Liver (tissue), 9 donors: ENCODE data around the gene ACSF2. TPM values are rescaled to one million over a fixed set of nuclear protein-coding genes. Genes with fewer than 3 reads are reported as not detected.

ENCODE experiments used
- DNase-seq: peaks from one replicate; pipeline ENCODE4 v3.0.0-alpha.2; 2017; ENCODE audit warnings: low spot score
- H3K27ac ChIP-seq, 2 donors: one replicate each; pipeline ENCODE4 v1.7.0; 2013; ENCODE audit warnings: inconsistent platforms in 2 of 2, low read length in 2 of 2, control low read depth in 1 of 2, low read depth in 1 of 2, mild to moderate bottlenecking in 1 of 2
- H3K27me3 ChIP-seq, 4 donors: one replicate each; pipeline versions ENCODE4 v1.6.1 to v1.7.0; 2013; ENCODE audit warnings: low read length in 3 of 4, inconsistent platforms in 1 of 4, mild to moderate bottlenecking in 1 of 4, moderate library complexity in 1 of 4; ENCODE audit not compliant: control insufficient read depth in 4 of 4, insufficient read depth in 4 of 4
- H3K36me3 ChIP-seq, 4 donors: one replicate each; pipeline versions ENCODE4 v1.6.1 to v1.7.0; 2013; ENCODE audit warnings: low read length in 3 of 4, mild to moderate bottlenecking in 3 of 4, low read depth in 1 of 4, moderate library complexity in 1 of 4; ENCODE audit not compliant: control insufficient read depth in 4 of 4, insufficient read depth in 3 of 4
- H3K4me1 ChIP-seq, 4 donors: one replicate each; pipeline versions ENCODE4 v1.6.1 to v1.7.0; 2013; ENCODE audit warnings: low read length in 3 of 4, mild to moderate bottlenecking in 3 of 4, moderate library complexity in 1 of 4; ENCODE audit not compliant: control insufficient read depth in 4 of 4, insufficient read depth in 4 of 4
- H3K4me3 ChIP-seq, 3 donors: one replicate each; pipeline versions ENCODE4 v1.6.1 to v1.7.0; 2013; ENCODE audit warnings: low read length in 3 of 3, control low read depth in 1 of 3, low read depth in 1 of 3, mild to moderate bottlenecking in 1 of 3
- H3K9ac ChIP-seq, 2 donors: one replicate each; pipeline ENCODE4 v1.7.0; 2013; ENCODE audit warnings: low read length in 2 of 2, mild to moderate bottlenecking in 2 of 2, moderate library complexity in 2 of 2, control low read depth in 1 of 2, low read depth in 1 of 2
- H3K9me3 ChIP-seq, 4 donors: one replicate each; pipeline versions ENCODE4 v1.6.1 to v1.7.0; 2013; ENCODE audit warnings: low read length in 3 of 4; ENCODE audit not compliant: control insufficient read depth in 4 of 4
- ATF3 ChIP-seq: IDR thresholded peaks from 2 replicates; pipeline ENCODE4 v1.6.1; 2016; ENCODE audit warnings: antibody characterized with exemption
- CTCF ChIP-seq: fragments of 150-350 bp; IDR thresholded peaks from 2 replicates; pipeline ENCODE4 v1.5.1; 2017; ENCODE audit warnings: improper control_type of control experiment, low read depth, low read length; ENCODE audit not compliant: missing input control
- EGR1 ChIP-seq, 2 donors: IDR thresholded peaks; 2 replicates each; pipeline ENCODE4 v1.6.1; 2016 to 2018; ENCODE audit warnings: antibody characterized with exemption in 2 of 2, low read depth in 2 of 2
- FOXA1 ChIP-seq: IDR thresholded peaks from 2 replicates; pipeline ENCODE4 v1.6.1; 2016; ENCODE audit warnings: antibody characterized with exemption
- FOXA2 ChIP-seq: IDR thresholded peaks from 2 replicates; pipeline ENCODE4 v1.6.1; 2016; ENCODE audit warnings: antibody characterized with exemption
- GABPA ChIP-seq, 2 donors: IDR thresholded peaks in 1 of 2; conservative IDR thresholded peaks in 1 of 2; 2 replicates each; pipeline ENCODE4 v1.6.1; 2016; ENCODE audit warnings: antibody characterized with exemption in 2 of 2, mild to moderate bottlenecking in 1 of 2, moderate library complexity in 1 of 2
- HNF4A ChIP-seq, 2 donors: conservative IDR thresholded peaks; 2 replicates each; pipeline ENCODE4 v1.6.1; 2016; ENCODE audit warnings: antibody characterized with exemption in 2 of 2, mild to moderate bottlenecking in 2 of 2
- HNF4G ChIP-seq: IDR thresholded peaks from 2 replicates; pipeline ENCODE4 v1.6.1; 2016; ENCODE audit warnings: antibody characterized with exemption
- JUND ChIP-seq, 2 donors: IDR thresholded peaks; 2 replicates each; pipeline ENCODE4 v1.6.1; 2016; ENCODE audit warnings: antibody characterized with exemption in 2 of 2
- MAX ChIP-seq: IDR thresholded peaks from 2 replicates; pipeline ENCODE4 v1.6.1; 2016; ENCODE audit warnings: antibody characterized with exemption
- NR2F2 ChIP-seq: IDR thresholded peaks from 2 replicates; pipeline ENCODE4 v1.6.1; 2016; ENCODE audit warnings: antibody characterized with exemption
- RAD21 ChIP-seq, 2 donors: IDR thresholded peaks; 2 replicates each; pipeline ENCODE4 v1.6.1; 2016; ENCODE audit warnings: antibody characterized with exemption in 2 of 2, mild to moderate bottlenecking in 2 of 2
- REST ChIP-seq: IDR thresholded peaks from 2 replicates; pipeline ENCODE4 v1.6.1; 2016; ENCODE audit warnings: antibody characterized with exemption, mild to moderate bottlenecking
- RXRA ChIP-seq, 2 donors: IDR thresholded peaks; 2 replicates each; pipeline ENCODE4 v1.6.1; 2017 to 2018; ENCODE audit warnings: antibody characterized with exemption in 2 of 2, mild to moderate bottlenecking in 1 of 2
- TAF1 ChIP-seq: conservative IDR thresholded peaks from 2 replicates; pipeline ENCODE4 v1.6.1; 2016; ENCODE audit warnings: antibody characterized with exemption, mild to moderate bottlenecking
- YY1 ChIP-seq: IDR thresholded peaks from 2 replicates; pipeline ENCODE4 v1.6.1; 2016; ENCODE audit warnings: antibody characterized with exemption, mild to moderate bottlenecking
- ZBTB33 ChIP-seq: IDR thresholded peaks from 2 replicates; pipeline ENCODE4 v1.6.1; 2016; ENCODE audit warnings: antibody characterized with exemption
- WGBS: extraction: QIAGEN DNeasy Blood & Tissue Kit; methylation state at CpG from one replicate; pipeline ENCODE4 v1.1.7; 2013; 5-methylcytosine and 5-hydroxymethylcytosine counted together
- polyA plus RNA-seq, 2 donors: library from polyadenylated mRNA; stranded (reverse) in 1 of 2; unstranded in 1 of 2; fragments of 200-250 nt in 1 of 2; fragments of >200 nt in 1 of 2; fragmentation: Nextera tagmentation in 1 of 2; extraction: Ambion mirVana in 1 of 2; gene quantifications; one replicate each; pipeline versions ENCODE4 v1.2.1 to v1.2.3, GENCODE V29; 2013 to 2015
- total RNA-seq, 2 donors: library from RNA; depleted of rRNA; stranded (reverse); fragments of >200 nt; gene quantifications; one replicate each; pipeline ENCODE4 v1.2.3, GENCODE V29; 2014
- donor health status: healthy.
- donor health status: healthy.
- donor health status: healthy.
- donor health status: healthy.
- donor health status: healthy.

ACSF2 gene
- total and polyA plus RNA-seq, 4 donors: 18.9 to 34.3 (median 21.1) TPM

GRCh38 chr17:50381920-50382319, 44.1 kb upstream of the ACSF2 start:
- TF ChIP-seq ATF3 (no peak), FOXA1 (no peak), JUND (IDR thresholded peaks at IDR 0.05) (no peak), RAD21 (IDR thresholded peaks at IDR 0.05) (no peak), YY1 (no peak), MAX (no peak), EGR1 (IDR thresholded peaks at IDR 0.05; ENCODE audit: low read depth in 2 of 2) (no peak), NR2F2 (no peak)
- no peak overlapping the region for H3K27ac ChIP-seq
- no peak overlapping the region for H3K4me3 ChIP-seq
- no peaks in the 10 kb centered on the region for H3K9me3 ChIP-seq
- DNase-seq: no peak
- H3K36me3 ChIP-seq: peaks cover 14 to 63% (median 50%) of the 10 kb centered on the region in 4 donors
- H3K9ac ChIP-seq: no peak overlapping the region
- H3K27me3 ChIP-seq: no peaks in the 10 kb centered on the region
- 48% methylated on average over 3 of the region's 3 CpGs for WGBS
- no peaks in the 10 kb centered on the region for H3K4me1 ChIP-seq

GRCh38 chr17:50382931-50383330, 43.1 kb upstream of the ACSF2 start:
- Histone ChIP-seq H3K4me1 (no peaks in the 10 kb centered on the region), H3K9me3 (no peaks in the 10 kb centered on the region), H3K27ac (no peak overlapping the region), H3K9ac (no peak overlapping the region), H3K4me3 (no peak overlapping the region), H3K27me3 (no peaks in the 10 kb centered on the region), H3K36me3 (peaks cover 14 to 73% (median 60%) of the 10 kb centered on the region in 4 donors)
- DNase-seq: no peak
- TF ChIP-seq TAF1: no peak
- no peak for TF ChIP-seq RXRA (IDR thresholded peaks at IDR 0.05)
- no peak for TF ChIP-seq HNF4G
- no peak for TF ChIP-seq FOXA2
- no peak for TF ChIP-seq GABPA (IDR thresholded peaks at IDR 0.05 in 1 of 2, conservative IDR thresholded peaks at IDR 0.05 in 1 of 2)
- TF ChIP-seq ZBTB33: no peak
- no peak for TF ChIP-seq CTCF
- TF ChIP-seq EGR1 (IDR thresholded peaks at IDR 0.05; ENCODE audit: low read depth in 2 of 2): no peak
- TF ChIP-seq RAD21 (IDR thresholded peaks at IDR 0.05): no peak
- no peak for TF ChIP-seq NR2F2
- TF ChIP-seq REST: no peak
- no peak for TF ChIP-seq HNF4A (conservative IDR thresholded peaks at IDR 0.05)
- TF ChIP-seq JUND (IDR thresholded peaks at IDR 0.05): no peak
- TF ChIP-seq ATF3: no peak
- WGBS: 97% methylated on average over 12 of the region's 12 CpGs
